ENCODE results near the gene GOLGA8J.
"Not testable (repeated sequence)": the region's sequence is repeated elsewhere in the genome, so short reads cannot be mapped to it uniquely, and the experiment has no call there.

GOLGA8J gene, protein sequence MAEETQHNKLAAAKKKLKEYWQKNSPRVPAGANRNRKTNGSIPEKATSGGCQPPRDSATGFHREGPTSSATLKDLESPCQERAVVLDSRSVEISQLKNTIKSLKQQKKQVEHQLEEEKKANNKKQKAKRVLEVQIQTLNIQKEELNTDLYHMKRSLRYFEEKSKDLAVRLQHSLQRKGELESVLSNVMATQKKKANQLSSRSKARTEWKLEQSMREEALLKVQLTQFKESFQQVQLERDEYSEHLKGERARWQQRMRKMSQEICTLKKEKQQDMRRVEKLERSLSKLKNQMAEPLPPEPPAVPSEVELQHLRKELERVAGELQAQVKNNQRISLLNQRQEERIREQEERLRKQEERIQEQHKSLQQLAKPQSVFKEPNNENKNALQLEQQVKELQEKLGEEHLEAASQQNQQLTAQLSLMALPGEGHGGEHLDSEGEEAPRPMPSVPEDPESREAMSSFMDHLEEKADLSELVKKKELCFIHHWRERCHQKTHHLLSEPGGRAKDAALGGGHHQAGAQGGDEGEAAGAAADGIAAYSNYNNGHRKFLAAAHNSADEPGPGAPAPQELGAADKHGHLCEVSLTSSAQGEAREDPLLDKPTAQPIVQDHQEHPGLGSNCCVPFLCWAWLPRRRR

DNA sequence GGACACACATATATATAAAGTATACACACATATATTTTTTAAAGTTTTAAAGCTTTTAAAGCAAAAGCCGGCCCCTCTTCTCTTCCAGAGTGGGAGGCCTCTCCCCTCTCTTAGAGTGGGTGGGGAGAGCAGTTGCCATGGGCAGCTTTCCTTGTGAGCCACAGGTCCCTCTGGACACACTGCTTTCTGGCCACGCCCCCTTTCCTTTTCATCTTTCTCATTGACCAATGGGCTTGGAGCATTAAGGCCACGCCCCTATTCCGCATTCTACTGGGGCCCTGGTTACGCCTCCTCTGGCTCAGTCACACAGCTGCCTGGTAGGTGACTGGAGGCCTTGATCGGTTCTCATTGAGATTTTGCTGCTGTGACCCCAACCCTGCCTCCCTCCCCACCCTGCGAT lies at the start of gene GOLGA8J:
GOLGA8J (plus strand) TSS at position 301 of the 400 bp plus-strand sequence; CDS start at position 399, 98 bp downstream.
- DNase-seq (ENCODE audit: low read depth in 2 of 2): not testable (repeated sequence)

DNA sequence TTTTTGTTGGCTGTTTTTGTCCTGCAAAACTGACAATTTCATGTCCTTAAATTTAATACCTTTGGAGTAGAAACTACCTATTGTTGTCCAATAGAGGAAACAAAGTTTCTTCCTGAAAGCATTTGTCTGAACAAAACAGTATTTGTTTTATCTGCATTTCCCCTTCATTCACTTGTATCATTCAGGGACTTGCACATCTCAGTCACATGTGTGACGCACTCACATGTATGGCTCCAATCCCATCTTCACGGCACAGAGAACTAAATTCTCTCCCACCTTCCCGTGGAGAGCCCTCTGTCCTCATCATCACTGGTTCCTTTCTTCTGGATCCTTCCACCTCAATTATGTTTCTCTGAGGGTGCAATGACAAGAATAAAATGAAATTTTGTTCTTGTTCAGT lies 49.5 kb upstream of the GOLGA8J start:
- DNase-seq (ENCODE audit: low read depth in 2 of 2): no peak

DNA sequence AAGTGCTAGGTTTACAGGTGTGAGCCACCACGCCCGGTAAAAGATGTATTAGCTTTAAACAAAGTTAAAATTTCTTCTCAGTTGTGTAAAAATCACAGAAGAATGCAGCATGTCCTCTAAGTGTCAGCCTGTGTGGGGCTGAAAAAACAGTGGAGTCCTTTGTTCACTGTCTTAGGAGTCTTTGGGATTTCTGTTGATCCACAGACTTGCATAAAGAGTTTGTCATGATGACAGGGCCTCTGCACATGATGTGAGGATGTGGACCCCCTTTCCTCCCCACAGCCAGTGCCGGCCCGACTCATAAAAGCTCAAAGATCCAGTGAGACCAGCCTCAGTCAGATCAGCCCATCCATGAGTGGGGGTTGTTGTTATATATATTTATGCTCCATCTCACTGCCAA lies 49.0 kb upstream of the GOLGA8J start:
- DNase-seq (ENCODE audit: low read depth in 2 of 2): no peak

DNA sequence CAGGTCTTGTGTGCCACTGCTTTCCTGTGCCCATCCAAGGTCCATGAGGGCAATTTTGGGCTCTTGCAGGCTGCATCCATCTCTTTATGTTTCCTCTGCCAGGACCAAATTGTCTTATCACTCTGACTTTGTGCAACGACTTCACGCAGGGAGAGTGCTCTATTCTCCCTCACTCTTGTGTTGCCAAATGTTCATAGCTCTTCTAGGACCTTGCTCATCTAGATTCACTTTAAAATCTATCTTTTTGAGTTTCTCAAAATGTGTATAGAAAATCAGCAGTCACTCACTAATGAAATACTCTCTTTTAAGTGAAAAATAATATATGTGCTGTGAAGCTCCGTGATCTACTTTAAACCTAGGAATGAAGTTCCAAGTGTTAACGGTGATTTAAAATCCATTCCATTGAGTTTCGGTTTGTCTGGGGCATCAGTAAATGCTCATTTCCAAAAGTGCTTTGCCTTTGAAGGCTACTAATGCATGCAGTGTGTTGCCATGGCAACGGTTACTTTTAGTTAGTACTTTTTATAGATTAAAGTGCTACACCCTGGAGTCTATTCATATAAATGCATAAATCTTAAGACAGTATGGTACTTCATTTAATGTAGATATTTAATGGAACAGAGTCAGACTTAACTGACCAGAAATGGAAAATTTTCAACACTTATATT lies 46.6 kb upstream of the GOLGA8J start:
- no peak for DNase-seq (ENCODE audit: low read depth in 2 of 2)

DNA sequence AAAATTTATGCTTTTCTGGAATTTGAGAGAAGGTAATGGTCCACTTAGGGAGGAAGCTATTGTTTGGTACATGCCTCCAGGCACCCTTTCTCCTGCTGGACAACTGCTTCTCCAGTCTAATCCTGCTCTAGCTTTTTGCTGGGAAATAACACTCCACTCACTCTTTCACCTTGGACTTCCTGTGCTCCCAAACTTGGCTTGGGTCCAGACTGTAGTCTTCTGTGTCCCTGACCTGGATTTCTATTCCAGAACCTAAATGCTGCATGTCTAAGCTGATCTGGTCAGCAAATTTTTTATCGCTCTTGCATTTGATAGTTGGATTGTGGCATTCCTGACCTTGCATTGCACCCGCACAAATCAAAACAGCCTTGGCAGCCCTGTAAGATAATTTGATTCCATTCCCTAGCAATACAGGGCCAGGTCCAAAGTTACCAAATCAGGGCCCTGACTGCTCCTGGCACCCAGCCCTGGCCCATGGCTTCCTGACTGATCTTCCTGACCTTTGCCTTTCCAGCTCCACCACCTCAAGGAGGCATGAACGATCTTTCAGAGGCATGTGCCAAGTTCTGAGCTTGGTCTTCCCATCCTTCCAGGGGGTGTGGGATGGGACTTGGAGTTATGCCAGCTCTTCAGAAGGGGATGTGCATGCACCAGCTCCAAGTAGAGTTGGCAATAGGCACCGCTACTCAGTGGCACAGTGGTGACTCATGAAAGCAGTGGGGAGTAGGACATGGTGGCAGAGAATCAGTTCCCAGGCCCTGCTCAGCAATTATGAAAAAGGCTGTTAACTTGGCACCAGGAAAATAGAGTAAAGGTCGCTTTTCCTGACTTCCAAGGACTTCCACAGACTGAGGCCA lies 43.9 kb upstream of the GOLGA8J start:
- DNase-seq (ENCODE audit: low read depth in 2 of 2): no peak

DNA sequence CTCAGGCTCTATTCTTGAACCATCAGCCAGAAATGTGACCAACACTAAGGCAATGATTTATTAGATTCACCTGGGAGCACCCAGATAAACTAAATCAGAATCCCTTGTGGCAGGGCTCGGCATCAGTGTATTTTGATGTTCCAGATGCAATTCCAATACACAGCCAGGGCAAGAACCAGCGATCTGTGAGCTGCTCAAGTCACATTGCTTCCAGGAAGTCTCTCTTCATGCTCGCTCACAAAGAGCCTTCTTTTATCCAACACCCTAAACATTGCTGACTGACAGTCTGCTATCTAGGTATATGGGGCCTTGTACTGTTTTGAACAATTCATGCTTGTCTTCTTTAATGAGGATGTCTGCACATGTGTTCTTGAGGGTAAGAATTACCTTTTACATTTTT lies 40.9 kb upstream of the GOLGA8J start:
- DNase-seq (ENCODE audit: low read depth in 2 of 2): no peak

DNA sequence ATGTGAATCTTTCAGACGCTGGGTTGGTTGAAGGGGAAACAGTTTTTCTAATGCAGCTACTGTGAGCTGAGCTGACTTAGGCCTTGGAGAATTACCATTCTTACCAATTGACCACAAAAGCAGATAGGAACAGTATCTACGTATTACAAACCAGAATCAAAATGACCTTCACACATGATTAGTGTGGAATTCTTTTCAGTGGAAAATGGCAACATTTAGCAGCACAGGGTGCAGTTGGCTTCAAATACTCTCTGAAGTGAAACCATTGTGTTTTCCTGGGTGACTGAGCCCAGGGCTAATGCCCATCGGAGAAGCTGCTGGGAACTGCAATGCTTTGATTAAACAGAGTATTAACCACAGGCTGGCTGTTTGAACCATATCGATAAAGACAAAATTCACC lies 40.2 kb upstream of the GOLGA8J start:
- DNase-seq (ENCODE audit: low read depth in 2 of 2): no peak

DNA sequence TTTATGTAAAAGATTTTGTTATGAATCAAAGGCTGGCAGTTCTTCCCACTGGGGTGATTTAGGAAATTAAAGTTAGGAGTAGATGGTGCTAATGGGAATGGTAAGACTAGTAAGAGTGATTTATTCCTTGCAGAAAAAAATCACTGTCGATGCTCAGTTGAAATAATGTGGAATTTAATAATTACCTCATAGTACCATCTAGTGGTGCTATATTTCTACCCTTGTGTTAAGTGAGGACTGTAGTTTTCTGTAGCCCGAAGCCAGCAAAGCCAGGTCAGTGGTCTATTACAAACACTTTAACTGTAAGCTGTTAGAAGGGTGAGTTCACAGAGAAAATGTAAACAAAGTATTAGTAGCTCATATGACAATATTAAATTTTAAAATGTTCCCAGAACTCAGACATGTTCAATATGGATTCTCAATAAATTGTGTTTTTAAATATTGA lies 39.5 kb upstream of the GOLGA8J start:
- DNase-seq (ENCODE audit: low read depth in 2 of 2): no peak

DNA sequence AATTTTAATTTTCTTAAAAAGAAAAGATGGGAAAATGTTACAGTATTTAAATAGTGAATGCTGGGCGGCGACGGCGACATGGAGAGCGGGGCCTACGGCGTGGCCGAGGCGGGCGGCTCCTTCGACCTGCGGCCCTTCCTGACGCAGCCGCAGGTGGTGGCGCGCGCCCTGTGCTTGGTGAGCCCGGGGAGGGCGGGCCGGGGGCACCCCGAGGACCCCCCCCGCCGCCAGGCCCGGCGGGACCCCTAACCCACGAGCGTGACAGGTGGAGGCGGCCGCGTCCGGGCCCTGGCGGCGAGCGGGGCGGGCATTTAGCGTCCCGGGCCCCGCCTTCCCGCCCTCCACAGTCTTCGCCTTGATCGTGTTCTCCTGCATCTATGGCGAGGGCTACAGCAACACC lies 38.4 kb upstream of the GOLGA8J start:
- DNase-seq (ENCODE audit: low read depth in 2 of 2): no peak

DNA sequence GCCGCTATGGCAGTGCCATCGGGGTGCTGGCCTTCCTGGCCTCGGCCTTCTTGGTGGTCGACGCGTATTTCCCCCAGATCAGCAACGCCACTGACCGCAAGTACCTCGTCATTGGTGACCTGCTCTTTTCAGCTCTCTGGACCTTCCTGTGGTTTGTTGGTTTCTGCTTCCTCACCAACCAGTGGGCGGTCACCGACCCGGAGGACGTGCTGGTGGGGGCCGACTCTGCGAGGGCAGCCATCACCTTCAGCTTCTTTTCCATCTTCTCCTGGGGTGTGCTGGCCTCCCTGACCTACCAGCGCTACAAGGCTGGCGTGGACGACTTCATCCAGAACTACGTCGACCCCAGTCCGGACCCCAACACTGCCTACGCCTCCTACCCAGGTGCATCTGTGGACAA lies 37.9 kb upstream of the GOLGA8J start:
- not testable (repeated sequence) for DNase-seq (ENCODE audit: low read depth in 2 of 2)

DNA sequence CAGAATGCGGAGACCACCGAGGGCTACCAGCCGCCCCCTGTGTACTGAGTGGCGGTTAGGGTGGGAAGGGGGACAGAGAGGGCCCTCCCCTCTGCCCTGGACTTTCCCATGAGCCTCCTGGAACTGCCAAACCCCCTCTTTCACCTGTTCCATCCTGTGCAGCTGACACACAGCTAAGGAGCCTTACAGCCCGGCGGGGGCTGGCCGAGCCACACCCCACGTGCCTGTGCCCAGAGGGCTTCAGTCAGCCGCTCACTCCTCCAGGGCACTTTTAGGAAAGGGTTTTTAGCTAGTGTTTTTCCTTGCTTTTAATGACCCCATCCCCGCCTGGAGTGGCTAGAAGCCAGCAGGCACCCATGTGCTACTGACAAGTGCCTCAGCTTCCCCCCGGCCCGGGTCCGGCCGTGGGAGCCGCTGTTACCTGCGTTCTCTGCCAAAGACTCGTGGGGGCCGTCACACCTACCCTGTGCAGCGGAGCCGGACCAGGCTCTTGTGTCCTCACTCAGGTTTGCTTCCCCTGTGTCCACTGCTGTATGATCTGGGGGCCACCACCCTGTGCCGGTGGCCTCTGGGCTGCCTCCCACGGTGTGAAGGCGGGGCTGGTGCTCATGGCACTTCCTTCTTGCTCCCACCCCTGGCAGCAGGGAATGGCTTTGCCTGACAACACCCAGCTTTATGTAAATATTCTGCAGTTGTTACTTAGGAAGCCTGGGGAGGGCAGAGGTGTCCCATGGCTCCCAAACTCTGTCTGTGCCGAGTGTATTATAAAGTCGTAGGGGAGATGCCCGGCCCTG lies 37.3 kb upstream of the GOLGA8J start:
- DNase-seq (ENCODE audit: low read depth in 2 of 2): not testable (repeated sequence)

DNA sequence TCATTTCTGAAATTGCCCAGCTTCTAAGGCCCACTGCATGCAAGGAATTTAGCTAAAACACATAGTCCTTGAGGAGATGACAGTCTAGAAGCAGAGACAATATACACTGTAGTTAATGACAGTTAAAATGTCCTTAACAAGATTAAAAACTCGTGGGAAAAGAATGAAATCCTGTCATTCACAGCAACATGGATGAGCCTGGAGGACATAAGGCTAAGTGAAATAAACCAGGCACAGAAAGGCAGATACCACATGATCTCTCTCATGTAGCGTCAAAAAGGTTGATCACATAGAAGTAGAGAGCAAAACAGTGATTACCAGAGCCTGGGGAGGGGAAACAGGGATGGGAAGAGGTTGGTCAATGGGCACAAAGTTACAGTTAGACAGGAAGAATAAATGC lies 36.3 kb upstream of the GOLGA8J start:
- DNase-seq (ENCODE audit: low read depth in 2 of 2): no peak

DNA sequence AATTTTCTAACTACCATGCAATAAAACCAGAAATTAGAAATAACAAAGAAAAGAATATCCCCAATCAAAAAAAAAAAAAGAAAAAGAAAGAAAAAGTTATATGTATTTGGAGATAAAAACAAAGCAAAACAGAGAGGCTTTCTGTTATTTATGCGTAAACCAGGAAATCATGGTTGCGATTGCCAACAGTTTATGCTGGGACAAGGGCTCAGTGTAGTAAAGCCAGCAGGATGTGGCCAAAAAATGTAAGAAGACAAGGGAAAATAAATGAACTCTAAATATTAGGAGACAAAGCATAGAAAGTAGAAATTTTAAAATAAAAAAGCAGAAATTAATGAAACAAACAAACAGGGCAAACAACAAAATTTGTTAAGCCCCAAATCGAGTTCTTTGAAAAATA lies 27.2 kb upstream of the GOLGA8J start:
- no peak for DNase-seq (ENCODE audit: low read depth in 2 of 2)

DNA sequence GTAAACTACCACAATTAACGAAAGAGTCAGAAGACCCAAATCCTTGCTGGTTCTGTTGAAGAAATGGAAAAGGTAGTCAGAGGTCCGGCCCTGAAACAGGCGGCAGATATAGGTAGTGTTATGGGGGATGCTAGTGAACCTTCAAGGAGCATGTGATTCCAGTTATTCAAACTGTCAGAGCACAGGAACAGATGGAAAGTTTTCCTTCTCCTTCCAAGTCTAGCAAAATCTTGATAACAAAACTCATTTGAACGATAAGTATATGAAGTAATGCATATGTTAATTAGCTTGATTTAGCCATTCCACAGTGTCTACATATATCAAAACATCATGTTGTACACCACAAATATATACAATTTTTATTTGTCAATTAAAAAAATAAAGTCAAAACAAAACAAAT lies 26.6 kb upstream of the GOLGA8J start:
- no peak for DNase-seq (ENCODE audit: low read depth in 2 of 2)

DNA sequence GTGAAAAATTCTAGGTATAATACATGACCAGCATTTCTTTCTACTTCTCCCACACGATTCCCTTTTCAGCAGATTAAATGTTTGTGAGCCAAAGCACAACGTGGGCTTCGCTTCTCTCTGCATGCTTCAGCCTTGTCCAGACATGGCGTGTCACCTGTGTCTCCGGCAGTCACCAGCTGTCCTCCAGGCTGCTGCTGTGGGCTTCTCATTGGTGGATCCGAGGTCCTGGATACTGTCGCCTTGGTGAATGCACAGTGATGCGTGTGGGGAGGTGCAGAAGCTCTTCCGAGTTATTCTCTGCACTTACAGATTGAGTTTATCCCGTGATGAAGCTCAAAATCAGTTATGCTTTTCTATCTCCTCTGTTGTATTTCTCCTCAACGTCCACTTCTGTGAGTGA lies 23.0 kb upstream of the GOLGA8J start:
- DNase-seq (ENCODE audit: low read depth in 2 of 2): no peak

DNA sequence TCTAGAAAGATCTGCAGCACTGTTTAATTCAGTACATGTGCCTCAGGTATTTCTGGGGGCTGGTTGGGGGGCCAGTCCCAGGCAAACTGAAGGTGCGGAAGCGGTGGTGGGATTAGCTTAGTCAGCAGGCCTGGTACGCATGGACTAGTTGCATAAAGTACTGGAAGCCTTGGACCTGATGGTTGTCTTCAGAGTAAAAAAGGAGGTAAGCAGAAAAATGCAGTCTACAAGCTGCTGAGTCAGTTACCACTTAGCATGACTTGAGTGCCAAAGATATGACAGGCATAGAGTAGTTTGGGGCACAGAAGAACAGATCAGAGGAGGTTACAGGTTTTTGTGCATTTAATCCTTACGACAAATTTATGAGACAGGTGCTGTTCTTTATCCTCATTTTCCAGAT lies 19.9 kb upstream of the GOLGA8J start:
- DNase-seq (ENCODE audit: low read depth in 2 of 2): no peak

DNA sequence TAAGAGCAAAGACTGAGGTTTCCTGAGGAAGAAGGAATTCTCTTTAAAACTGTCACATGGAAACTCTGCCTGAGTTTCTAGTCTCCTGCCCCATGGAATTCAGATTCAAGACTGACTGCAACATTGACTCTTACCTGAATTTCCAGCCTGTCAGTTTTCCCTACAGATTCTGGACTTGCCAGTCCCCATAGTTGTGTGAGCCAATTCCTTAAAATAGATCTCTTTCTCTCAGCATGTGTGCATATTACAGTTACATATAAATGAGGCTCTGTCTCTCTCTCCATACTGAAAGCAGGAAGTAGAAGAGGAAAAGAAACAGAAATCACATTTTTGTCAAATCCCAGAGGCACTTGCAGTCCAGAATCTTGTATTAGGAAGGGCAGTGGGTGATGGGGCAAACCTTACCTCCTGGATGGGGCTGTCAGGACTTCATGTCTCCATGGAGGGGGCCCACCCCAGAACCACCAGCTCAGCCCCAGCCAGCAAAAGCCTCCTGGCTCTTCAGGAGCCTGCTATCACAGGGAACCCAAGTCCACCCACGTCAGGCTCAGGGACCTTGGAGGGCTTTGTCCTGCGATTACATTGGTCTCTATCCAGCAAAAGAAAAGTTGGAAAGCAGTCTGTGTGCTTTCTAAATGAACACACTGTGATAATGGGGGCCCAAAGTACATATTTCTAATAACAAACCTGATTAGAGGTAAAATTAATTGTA lies 18.8 kb upstream of the GOLGA8J start:
- no peak for DNase-seq (ENCODE audit: low read depth in 2 of 2)

DNA sequence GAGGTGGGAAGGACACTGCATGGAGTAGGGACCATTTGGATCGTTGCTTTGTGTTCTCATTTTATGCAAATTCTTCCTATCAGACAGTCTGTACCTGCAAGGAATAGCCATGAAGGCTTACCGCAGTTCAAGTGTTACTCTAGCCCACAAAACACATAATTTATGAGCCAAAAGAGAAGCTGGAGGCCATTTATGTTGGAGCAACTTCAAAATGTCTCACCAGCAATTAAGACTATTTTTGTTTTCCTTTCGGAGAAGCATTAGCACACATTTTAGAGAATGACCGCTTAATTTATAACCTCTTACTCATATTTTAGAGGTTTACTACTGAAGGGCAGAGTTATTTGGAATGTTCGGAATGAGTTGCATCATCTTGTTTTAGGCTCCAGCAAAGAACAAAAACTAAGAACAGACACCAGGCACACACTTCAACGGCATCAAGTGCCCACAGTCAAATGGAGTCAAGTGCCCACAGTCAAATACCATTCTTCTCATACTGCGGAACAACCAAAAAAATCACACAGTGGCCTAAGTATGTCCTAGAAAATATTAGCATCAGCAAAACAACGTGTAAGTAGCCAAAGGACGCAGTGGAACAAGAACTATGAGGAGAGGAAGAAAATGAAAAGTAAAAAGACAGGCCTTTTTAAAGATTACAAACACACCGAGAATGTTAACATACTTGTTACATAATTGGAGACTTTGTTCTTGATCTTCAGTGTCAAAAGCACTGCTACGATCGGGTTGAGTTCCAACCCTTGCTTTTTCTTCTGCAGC lies 17.5 kb upstream of the GOLGA8J start:
- no peak for DNase-seq (ENCODE audit: low read depth in 2 of 2)

DNA sequence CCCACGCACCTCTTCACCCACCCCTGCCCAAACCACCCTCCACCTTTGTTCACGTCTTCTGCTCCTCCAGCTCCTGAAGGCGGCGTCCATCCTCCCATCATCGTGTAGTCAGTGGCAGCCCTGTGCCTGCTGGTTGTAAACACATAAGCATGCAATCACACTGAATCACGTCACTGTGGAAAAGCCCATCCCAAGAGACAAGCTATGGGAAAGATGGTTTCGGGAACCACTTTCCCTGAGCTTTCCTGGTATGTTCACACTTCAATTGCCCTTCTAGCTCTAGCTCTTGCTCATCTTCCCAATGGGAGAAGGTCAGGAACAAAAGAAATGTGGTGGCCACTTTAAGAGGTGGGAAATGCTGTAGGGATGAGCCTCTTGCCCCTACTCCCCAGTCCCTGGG lies 14.4 kb upstream of the GOLGA8J start:
- no peak for DNase-seq (ENCODE audit: low read depth in 2 of 2)

DNA sequence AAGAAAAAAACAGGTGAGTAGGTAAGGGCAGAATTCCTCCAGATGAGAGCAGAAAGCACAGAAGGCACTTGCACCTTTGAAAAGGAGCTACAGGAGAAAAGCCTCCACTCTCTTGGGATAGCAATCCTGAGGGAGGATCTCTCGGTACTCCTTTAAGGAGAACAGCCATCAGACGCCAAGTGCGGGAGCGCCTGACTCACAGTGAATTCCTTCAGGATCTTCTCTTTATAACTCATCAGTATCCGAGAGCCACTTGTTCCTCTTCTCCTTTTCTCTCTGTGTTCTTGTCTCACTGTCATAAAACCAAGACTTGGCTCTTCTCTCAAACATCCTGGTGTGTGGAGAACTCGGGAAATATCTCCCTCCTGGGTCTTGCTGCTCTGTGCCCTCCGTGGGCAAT lies 10.1 kb upstream of the GOLGA8J start:
- no peak for DNase-seq (ENCODE audit: low read depth in 2 of 2)

Measured in activated CD8-positive, alpha-beta memory T cell treated with anti-CD3 and anti-CD28 coated beads for 4 hours (primary cell).